SK-N-SH (cell line): Measurements from ENCODE around the gene ZDHHC8. TPM values are rescaled to one million over a fixed set of nuclear protein-coding genes. Genes with fewer than 3 reads are reported as not detected.

Experiments
- CTCF ChIA-PET: fragments of 300-600, 350-600 bp; formaldehyde crosslinking; extraction: SDS; loops from one replicate; lab custom pipeline; 2021; lab: Yijun Ruan, JAX
- POLR2A ChIA-PET: fragments of 350-600 bp; sonication (Branson Sonifier 250); formaldehyde crosslinking; extraction: SDS; loops from one replicate; lab custom pipeline; 2020; ENCODE audit warnings: antibody characterized with exemption, inconsistent platforms; lab: Yijun Ruan, JAX
- DNase-seq: peaks from one replicate; pipeline ENCODE4 v3.0.0; 2012
- H2AFZ ChIP-seq: fragments of 200-600 bp; sonication (generic); 2 replicates; pipeline ENCODE4 v1.8.1; 2016; ENCODE audit warnings: antibody characterized with exemption, mild to moderate bottlenecking, low read depth
- H3F3A ChIP-seq: fragments of 200-600 bp; sonication (generic); replicated peaks from 2 replicates; pipeline ENCODE3; 2016; ENCODE audit warnings: antibody characterized with exemption, mild to moderate bottlenecking; ENCODE audit not compliant: insufficient read depth
- H3K27ac ChIP-seq, 2 experiments: fragments of 200-500 bp in 1 of 2; fragments of 200-600 bp in 1 of 2; sonication (Bioruptor generic) in 1 of 2; sonication (generic), shearing (Covaris generic) in 1 of 2; 2 replicates each; pipeline versions ENCODE4 v1.5.1 to v1.6.1; 2014 to 2016; ENCODE audit warnings: low read depth in 2 of 2, inconsistent platforms in 1 of 2, low read length in 1 of 2, mild to moderate bottlenecking in 1 of 2, mixed read lengths in 1 of 2
- H3K27me3 ChIP-seq: fragments of 200-600 bp; sonication (generic), shearing (Covaris generic); 2 replicates; pipeline ENCODE4 v1.6.1; 2016; ENCODE audit warnings: mixed run types; ENCODE audit not compliant: insufficient read depth
- H3K36me3 ChIP-seq, 2 experiments: fragments of 200-500 bp in 1 of 2; fragments of 200-600 bp in 1 of 2; sonication (Bioruptor generic) in 1 of 2; sonication (generic) in 1 of 2; replicated peaks in 1 of 2; 2 replicates each; pipeline versions ENCODE3 to v1.5.1; 2014 to 2016; ENCODE audit warnings: low read length in 1 of 2, mild to moderate bottlenecking in 1 of 2; ENCODE audit not compliant: insufficient read depth in 2 of 2, control insufficient read depth in 1 of 2
- H3K4me1 ChIP-seq, 2 experiments: fragments of 200-500 bp in 1 of 2; fragments of 200-600 bp in 1 of 2; sonication (Bioruptor generic) in 1 of 2; sonication (generic), shearing (Covaris generic) in 1 of 2; 2 replicates each; pipeline versions ENCODE4 v1.5.1 to v1.6.1; 2014 to 2016; ENCODE audit warnings: low read depth in 1 of 2, low read length in 1 of 2, mixed run types in 1 of 2; ENCODE audit not compliant: insufficient read depth in 2 of 2, control insufficient read depth in 1 of 2
- H3K4me2 ChIP-seq: fragments of 200-600 bp; sonication (generic), shearing (Covaris generic); 2 replicates; pipeline ENCODE4 v1.6.1; 2017; ENCODE audit warnings: mixed run types
- H3K4me3 ChIP-seq, 2 experiments: fragments of 200-500 bp in 1 of 2; fragments of 200-600 bp in 1 of 2; sonication (Bioruptor generic) in 1 of 2; sonication (generic), shearing (Covaris generic) in 1 of 2; 2 replicates each; pipeline versions ENCODE4 v1.5.1 to v1.8.1; 2014 to 2016; ENCODE audit warnings: low read depth in 2 of 2, inconsistent platforms in 1 of 2, low read length in 1 of 2, mild to moderate bottlenecking in 1 of 2, mixed read lengths in 1 of 2, moderate library complexity in 1 of 2
- H3K79me2 ChIP-seq: fragments of 200-600 bp; sonication (generic); 2 replicates; pipeline ENCODE4 v1.8.1; 2017; ENCODE audit warnings: mild to moderate bottlenecking; ENCODE audit not compliant: insufficient read depth
- H3K9ac ChIP-seq: fragments of 200-600 bp; sonication (generic); 2 replicates; pipeline ENCODE4 v1.6.1; 2017; ENCODE audit warnings: mixed run types
- H3K9me2 ChIP-seq: fragments of 200-600 bp; sonication (generic); 2 replicates; pipeline ENCODE4 v1.6.1; 2017; ENCODE audit warnings: mixed run types
- H3K9me3 ChIP-seq: fragments of 200-600 bp; sonication (generic); 2 replicates; pipeline ENCODE4 v1.6.1; 2017; ENCODE audit warnings: mixed run types, mild to moderate bottlenecking, moderate library complexity
- H4K20me1 ChIP-seq: fragments of 200-600 bp; sonication (generic); 2 replicates; pipeline ENCODE4 v1.6.1; 2017; ENCODE audit warnings: mild to moderate bottlenecking, mixed run types; ENCODE audit not compliant: insufficient read depth
- ELF1 ChIP-seq: IDR thresholded peaks from 2 replicates; pipeline ENCODE4 v1.4.0; 2012
- EP300 ChIP-seq, 2 experiments: IDR thresholded peaks; 2 replicates each; pipeline versions ENCODE4 v1.4.0 to v1.6.1; 2012; ENCODE audit warnings: borderline replicate concordance in 1 of 2, low read depth in 1 of 2, low read length in 1 of 2
- GATA2 ChIP-seq: sonication (generic); formaldehyde crosslinking; IDR thresholded peaks from 2 replicates; pipeline ENCODE4 v1.5.0; 2020; ENCODE audit warnings: mild to moderate bottlenecking, missing genetic modification reagents
- JUND ChIP-seq: IDR thresholded peaks from 2 replicates; pipeline ENCODE4 v1.4.0; 2012
- MEF2A ChIP-seq: IDR thresholded peaks from 2 replicates; pipeline ENCODE4 v1.4.0; 2012; ENCODE audit warnings: low read depth, borderline replicate concordance
- MXI1 ChIP-seq: IDR thresholded peaks from 2 replicates; pipeline ENCODE4 v1.6.1; 2012; ENCODE audit warnings: mild to moderate bottlenecking, low read depth, low read length, improper control_type of control experiment
- NRF1 ChIP-seq: IDR thresholded peaks from 2 replicates; pipeline ENCODE4 v1.6.1; 2012; ENCODE audit warnings: low read depth, mild to moderate bottlenecking, low read length
- RAD21 ChIP-seq: IDR thresholded peaks from 2 replicates; pipeline ENCODE4 v1.6.1; 2012; ENCODE audit warnings: mild to moderate bottlenecking, low read length
- RCOR1 ChIP-seq: fragments of 150-350 bp; IDR thresholded peaks from 2 replicates; pipeline ENCODE4 v1.6.1; 2017; ENCODE audit warnings: antibody characterized with exemption, low read length
- RFX5 ChIP-seq: IDR thresholded peaks from 2 replicates; pipeline ENCODE4 v1.6.1; 2012; ENCODE audit warnings: mild to moderate bottlenecking, improper control_type of control experiment, low read length
- SMC3 ChIP-seq: IDR thresholded peaks from 2 replicates; pipeline ENCODE4 v1.6.1; 2012; ENCODE audit warnings: low read depth, low read length, improper control_type of control experiment
- TCF12 ChIP-seq: IDR thresholded peaks from 2 replicates; pipeline ENCODE4 v1.4.0; 2012
- TEAD4 ChIP-seq: IDR thresholded peaks from 2 replicates; pipeline ENCODE4 v1.4.0; 2012; ENCODE audit warnings: mild to moderate bottlenecking, borderline replicate concordance; ENCODE audit not compliant: insufficient read depth
- YY1 ChIP-seq: IDR thresholded peaks from 2 replicates; pipeline ENCODE4 v1.4.0; 2012; ENCODE audit warnings: low read depth, mild to moderate bottlenecking
- WGBS: methylation state at CpG from one replicate; pipeline ENCODE4 v1.1.6; 2017; ENCODE audit warnings: low lambda C conversion rate; 5-methylcytosine and 5-hydroxymethylcytosine counted together
- polyA plus RNA-seq, 3 experiments: library from polyadenylated mRNA; depleted of rRNA; stranded (reverse); fragments of >200 nt; gene quantifications; 2 replicates each; pipeline ENCODE4 v1.2.3, GENCODE V29; 2012
- TF ChIP-seq, protein P1 (sequence below): IDR thresholded peaks from 2 replicates; pipeline ENCODE4 v1.4.0; 2012; ENCODE audit warnings: low read depth, borderline replicate concordance
- TF ChIP-seq, protein P2 (sequence below): fragments of 150-350 bp; IDR thresholded peaks from 2 replicates; pipeline ENCODE4 v1.6.1; 2016; ENCODE audit warnings: mild to moderate bottlenecking, low read depth, low read length
- TF ChIP-seq, protein P3 (sequence below): IDR thresholded peaks from 2 replicates; pipeline ENCODE4; 2012
- TF ChIP-seq, protein P4 (sequence below): IDR thresholded peaks from 2 replicates; pipeline ENCODE4 v1.4.0; 2012; ENCODE audit warnings: low read depth, borderline replicate concordance
- TF ChIP-seq, protein P5 (sequence below): fragments of 150-350 bp; IDR thresholded peaks from 2 replicates; pipeline ENCODE4 v1.6.1; 2017; ENCODE audit warnings: antibody characterized with exemption, low read length, low read depth, borderline replicate concordance

Gene ZDHHC8
- polyA plus RNA-seq, 1 of the 3 experiments (the other 2 are of a cell fraction), result 65.3 TPM

DNA sequence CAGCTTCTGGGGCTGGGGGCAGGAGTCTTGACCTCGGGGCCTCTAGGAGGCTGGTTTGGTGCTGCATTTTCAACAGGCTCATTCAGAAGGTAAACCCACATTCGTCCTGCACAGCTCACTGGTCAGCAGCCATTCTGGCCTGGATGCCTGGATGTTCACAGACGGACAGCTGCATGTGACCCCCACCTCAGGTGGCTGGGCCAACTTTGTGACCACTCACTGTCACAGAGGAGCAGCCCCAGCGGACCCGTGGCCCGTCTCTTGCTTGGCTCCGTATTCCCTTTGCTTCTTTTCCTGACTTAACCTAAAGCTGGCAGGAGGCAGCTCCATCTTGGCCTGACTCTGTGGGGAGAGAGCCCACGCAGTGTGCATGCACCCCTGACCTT, 43.3 kb upstream of the ZDHHC8 start:
- peaks cover 71% of the 10 kb centered on the region for H3K79me2 ChIP-seq
- no peaks in the 10 kb centered on the region for H3K9me3 ChIP-seq
- peaks cover 0 to 13% of the 10 kb centered on the region in 2 experiments; a peak in 1 of 4 replicates for H3K4me1 ChIP-seq
- H3K9me2 ChIP-seq, result no peaks in the 10 kb centered on the region
- ChIA-PET POLR2A (no interaction called here), CTCF (interaction anchor here (1.1 kb wide), 1 partner anchor 23 kb away, joined by 3 read pairs; no protein-coding TSS in a partner anchor)
- H3F3A ChIP-seq, result peaks cover 2% of the 10 kb centered on the region
- H3K36me3 ChIP-seq, result peaks cover 64 to 73% of the 10 kb centered on the region in 2 experiments
- H3K4me3 ChIP-seq, result no peak overlapping the region
- TF ChIP-seq RCOR1 (no peak), YY1 (no peak), MEF2A (no peak), GATA2 (CRISPR knock-in tag) (no peak), SMC3 (no peak), EP300 (IDR thresholded peaks at IDR 0.05; ENCODE audit: borderline replicate concordance in 1 of 2, low read depth in 1 of 2, low read length in 1 of 2) (no peak), ELF1 (no peak), NRF1 (no peak), MXI1 (no peak), RAD21 (no peak), TCF12 (no peak), RFX5 (no peak), JUND (no peak), TEAD4 (no peak)
- TF ChIP-seq, protein P1, sequence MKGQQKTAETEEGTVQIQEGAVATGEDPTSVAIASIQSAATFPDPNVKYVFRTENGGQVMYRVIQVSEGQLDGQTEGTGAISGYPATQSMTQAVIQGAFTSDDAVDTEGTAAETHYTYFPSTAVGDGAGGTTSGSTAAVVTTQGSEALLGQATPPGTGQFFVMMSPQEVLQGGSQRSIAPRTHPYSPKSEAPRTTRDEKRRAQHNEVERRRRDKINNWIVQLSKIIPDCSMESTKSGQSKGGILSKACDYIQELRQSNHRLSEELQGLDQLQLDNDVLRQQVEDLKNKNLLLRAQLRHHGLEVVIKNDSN, result no peak
- TF ChIP-seq, protein P2, sequence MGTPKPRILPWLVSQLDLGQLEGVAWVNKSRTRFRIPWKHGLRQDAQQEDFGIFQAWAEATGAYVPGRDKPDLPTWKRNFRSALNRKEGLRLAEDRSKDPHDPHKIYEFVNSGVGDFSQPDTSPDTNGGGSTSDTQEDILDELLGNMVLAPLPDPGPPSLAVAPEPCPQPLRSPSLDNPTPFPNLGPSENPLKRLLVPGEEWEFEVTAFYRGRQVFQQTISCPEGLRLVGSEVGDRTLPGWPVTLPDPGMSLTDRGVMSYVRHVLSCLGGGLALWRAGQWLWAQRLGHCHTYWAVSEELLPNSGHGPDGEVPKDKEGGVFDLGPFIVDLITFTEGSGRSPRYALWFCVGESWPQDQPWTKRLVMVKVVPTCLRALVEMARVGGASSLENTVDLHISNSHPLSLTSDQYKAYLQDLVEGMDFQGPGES, result no peak
- TF ChIP-seq, protein P3, sequence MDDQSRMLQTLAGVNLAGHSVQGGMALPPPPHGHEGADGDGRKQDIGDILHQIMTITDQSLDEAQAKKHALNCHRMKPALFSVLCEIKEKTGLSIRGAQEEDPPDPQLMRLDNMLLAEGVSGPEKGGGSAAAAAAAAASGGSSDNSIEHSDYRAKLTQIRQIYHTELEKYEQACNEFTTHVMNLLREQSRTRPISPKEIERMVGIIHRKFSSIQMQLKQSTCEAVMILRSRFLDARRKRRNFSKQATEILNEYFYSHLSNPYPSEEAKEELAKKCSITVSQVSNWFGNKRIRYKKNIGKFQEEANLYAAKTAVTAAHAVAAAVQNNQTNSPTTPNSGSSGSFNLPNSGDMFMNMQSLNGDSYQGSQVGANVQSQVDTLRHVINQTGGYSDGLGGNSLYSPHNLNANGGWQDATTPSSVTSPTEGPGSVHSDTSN, result no peak
- TF ChIP-seq, protein P4, sequence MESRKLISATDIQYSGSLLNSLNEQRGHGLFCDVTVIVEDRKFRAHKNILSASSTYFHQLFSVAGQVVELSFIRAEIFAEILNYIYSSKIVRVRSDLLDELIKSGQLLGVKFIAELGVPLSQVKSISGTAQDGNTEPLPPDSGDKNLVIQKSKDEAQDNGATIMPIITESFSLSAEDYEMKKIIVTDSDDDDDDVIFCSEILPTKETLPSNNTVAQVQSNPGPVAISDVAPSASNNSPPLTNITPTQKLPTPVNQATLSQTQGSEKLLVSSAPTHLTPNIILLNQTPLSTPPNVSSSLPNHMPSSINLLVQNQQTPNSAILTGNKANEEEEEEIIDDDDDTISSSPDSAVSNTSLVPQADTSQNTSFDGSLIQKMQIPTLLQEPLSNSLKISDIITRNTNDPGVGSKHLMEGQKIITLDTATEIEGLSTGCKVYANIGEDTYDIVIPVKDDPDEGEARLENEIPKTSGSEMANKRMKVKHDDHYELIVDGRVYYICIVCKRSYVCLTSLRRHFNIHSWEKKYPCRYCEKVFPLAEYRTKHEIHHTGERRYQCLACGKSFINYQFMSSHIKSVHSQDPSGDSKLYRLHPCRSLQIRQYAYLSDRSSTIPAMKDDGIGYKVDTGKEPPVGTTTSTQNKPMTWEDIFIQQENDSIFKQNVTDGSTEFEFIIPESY, result no peak
- TF ChIP-seq, protein P5, sequence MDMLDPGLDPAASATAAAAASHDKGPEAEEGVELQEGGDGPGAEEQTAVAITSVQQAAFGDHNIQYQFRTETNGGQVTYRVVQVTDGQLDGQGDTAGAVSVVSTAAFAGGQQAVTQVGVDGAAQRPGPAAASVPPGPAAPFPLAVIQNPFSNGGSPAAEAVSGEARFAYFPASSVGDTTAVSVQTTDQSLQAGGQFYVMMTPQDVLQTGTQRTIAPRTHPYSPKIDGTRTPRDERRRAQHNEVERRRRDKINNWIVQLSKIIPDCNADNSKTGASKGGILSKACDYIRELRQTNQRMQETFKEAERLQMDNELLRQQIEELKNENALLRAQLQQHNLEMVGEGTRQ, result no peak
- no peaks in the 10 kb centered on the region for H3K27me3 ChIP-seq
- no peak for DNase-seq
- H4K20me1 ChIP-seq, result peaks cover 54% of the 10 kb centered on the region
- 93% methylated on average over 6 of the region's 8 CpGs for WGBS
- H3K27ac ChIP-seq, result no peak overlapping the region
- no peak overlapping the region for H3K9ac ChIP-seq
- H2AFZ ChIP-seq, result no peak overlapping the region
- H3K4me2 ChIP-seq, result no peak overlapping the region
